ENCODE results near the gene MAD1L1. TPM values are rescaled to one million over a fixed set of nuclear protein-coding genes. Genes with fewer than 3 reads are reported as not detected.

The MAD1L1 gene
- total and polyA plus RNA-seq, 2 of the 4 experiments (the other 2 are of a cell fraction) = 29.0 to 40.9 TPM

DNA sequence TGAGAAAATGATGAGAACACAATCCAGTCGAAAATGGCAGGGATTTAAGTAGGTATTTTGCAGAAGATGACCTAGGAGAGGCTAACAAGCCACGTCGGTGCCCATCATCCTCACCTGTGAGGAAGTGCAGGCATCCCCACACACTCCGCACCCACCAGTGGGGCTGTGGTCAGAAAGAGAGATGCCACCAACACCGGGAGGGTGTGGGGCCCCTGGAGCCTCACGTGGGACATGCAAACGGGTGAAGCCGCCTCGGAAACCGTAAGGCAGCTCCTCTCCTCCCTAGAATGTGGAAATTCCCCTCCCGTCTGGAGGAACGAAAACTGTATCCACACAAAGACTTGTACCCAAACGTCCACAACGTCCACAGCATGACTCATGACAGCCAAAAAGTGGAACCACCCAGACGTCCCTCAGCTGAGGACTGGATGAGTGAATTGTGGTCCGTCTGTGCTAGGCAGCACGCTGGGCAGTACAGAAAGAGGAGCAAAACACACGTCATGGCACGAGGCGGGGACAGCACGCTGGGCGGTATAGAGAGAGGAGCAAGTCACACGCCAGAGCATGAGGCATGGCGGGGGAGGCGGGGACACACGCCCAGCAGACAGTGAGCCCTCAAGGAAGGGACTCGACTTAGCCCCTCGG, 316.7 kb downstream of the MAD1L1 start:
- Histone ChIP-seq H3K9me3 (ENCODE audit: control insufficient read depth, insufficient read depth, low read length) (no peaks in the 10 kb centered on the region), H3K14ac (replicated peaks; ENCODE audit: low read depth, low read length) (no peak overlapping the region), H3K4me2 (ENCODE audit: low read depth, low read length) (no peak overlapping the region), H4K20me1 (ENCODE audit: insufficient read depth, low read length) (no peaks in the 10 kb centered on the region; the same call in 1 of the 2 replicates), H2AK5ac (ENCODE audit: low read depth, low read length) (no peak overlapping the region), H4K8ac (ENCODE audit: low read depth in 2 of 2, low read length in 2 of 2) (no peak overlapping the region), H3K9me1 (ENCODE audit: insufficient read depth, low read length) (peaks cover 21% of the 10 kb centered on the region; the same call in 1 of the 2 replicates), H3K27ac (ENCODE audit: insufficient read depth, low read length) (no peak overlapping the region), H3K4me3 (ENCODE audit: insufficient read depth, low read depth, low read length) (no peak overlapping the region), H3K79me1 (ENCODE audit: low read depth in 1 of 2, low read length in 2 of 2) (peaks cover 0 to 30% of the 10 kb centered on the region in 2 experiments; a peak in 2 of 4 replicates), H2BK5ac (ENCODE audit: low read depth, low read length, poor library complexity, severe bottlenecking) (no peak overlapping the region), H2BK120ac (ENCODE audit: low read depth, low read length) (no peak overlapping the region), H3K9ac (ENCODE audit: low read depth, low read length) (no peak overlapping the region), H3K36me3 (ENCODE audit: control insufficient read depth, insufficient read depth, low read length) (no peaks in the 10 kb centered on the region), H2AFZ (replicated peaks; ENCODE audit: low read length, poor library complexity) (no peak overlapping the region), H3K18ac (ENCODE audit: low read depth, low read length) (no peak overlapping the region), H2BK20ac (ENCODE audit: low read depth, low read length) (0 out of 2 replicates have a peak overlapping the region, but pooled peaks have one; percentile 4), H3K56ac (ENCODE audit: extremely low read depth, insufficient read depth, low read length) (no peak overlapping the region), H3K23ac (ENCODE audit: low read depth, low read length) (no peak overlapping the region), H2BK15ac (ENCODE audit: low read depth, low read length) (no peak overlapping the region), H3K4ac (ENCODE audit: low read depth, low read length) (peak overlapping the region; percentile 35; the same call in 1 of the 2 replicates), H3K4me1 (ENCODE audit: control insufficient read depth, insufficient read depth, low read length) (peaks cover 25% of the 10 kb centered on the region), H3K27me3 (ENCODE audit: control insufficient read depth, insufficient read depth, low read length) (no peaks in the 10 kb centered on the region), H4K91ac (ENCODE audit: insufficient read depth, low read depth, low read length) (no peak overlapping the region), H2AK9ac (replicated peaks; ENCODE audit: low read depth, low read length, poor library complexity) (no peak overlapping the region), H4K5ac (ENCODE audit: low read depth, low read length) (no peak overlapping the region)
- no peak for TF ChIP-seq SMC3 (IDR thresholded peaks at IDR 0.05; ENCODE audit: low read depth, low read length)
- TF ChIP-seq MAZ (IDR thresholded peaks at IDR 0.05; ENCODE audit: borderline replicate concordance, low read depth, low read length) = no peak
- TF ChIP-seq CHD1 (IDR thresholded peaks at IDR 0.05; ENCODE audit: low read depth, low read length) = no peak
- TF ChIP-seq RFX5 (IDR thresholded peaks at IDR 0.05; ENCODE audit: low read depth, low read length) = no peak
- TF ChIP-seq POLR2A (IDR thresholded peaks at IDR 0.05; ENCODE audit: low read depth, low read length) = no peak
- TF ChIP-seq FOS (IDR thresholded peaks at IDR 0.05; ENCODE audit: low read depth, low read length) = no peak
- TF ChIP-seq CTCF (conservative IDR thresholded peaks at IDR 0.05; ENCODE audit: low read depth, low read length) = no peak
- TF ChIP-seq RAD21 (IDR thresholded peaks at IDR 0.05; ENCODE audit: low read length) = no peak
- intact Hi-C loops (cut with micrococcal nuclease) = no loop called here
- in situ Hi-C loops (cut with MboI; ENCODE audit: low sequenced_read_pairs) = no loop called here
- CTCF ChIA-PET = no interaction called here
- POLR2A ChIA-PET (ENCODE audit: unreplicated experiment) = no interaction called here
- no TSS peak for BruUV-seq (replicated peaks)
- DNase-seq = no peak
- ATAC-seq (ENCODE audit: low read depth) = no peak
- dilution Hi-C loops (cut with HindIII; ENCODE audit: low sequenced_read_pairs, unreplicated experiment) = no loop called here
- 77% methylated on average over 7 of the region's 28 CpGs; no CpG with 5 or more reads in 1 of the 2 experiments for WGBS, 2 experiments (ENCODE audit: extremely low coverage in 2 of 2, insufficient read length in 1 of 2)
